ENCODE results near the gene BCL2L2. TPM values are rescaled to one million over a fixed set of nuclear protein-coding genes. Genes with fewer than 3 reads are reported as not detected.
A peak's percentile ranks its signal among the peaks of the same experiment; 100 is the strongest.

BCL2L2 gene
- total and polyA plus RNA-seq, 2 of the 8 experiments (the other 6 are each of a cell fraction or from before 2014, with no cell fraction given): 9.3 to 13.8 TPM

DNA sequence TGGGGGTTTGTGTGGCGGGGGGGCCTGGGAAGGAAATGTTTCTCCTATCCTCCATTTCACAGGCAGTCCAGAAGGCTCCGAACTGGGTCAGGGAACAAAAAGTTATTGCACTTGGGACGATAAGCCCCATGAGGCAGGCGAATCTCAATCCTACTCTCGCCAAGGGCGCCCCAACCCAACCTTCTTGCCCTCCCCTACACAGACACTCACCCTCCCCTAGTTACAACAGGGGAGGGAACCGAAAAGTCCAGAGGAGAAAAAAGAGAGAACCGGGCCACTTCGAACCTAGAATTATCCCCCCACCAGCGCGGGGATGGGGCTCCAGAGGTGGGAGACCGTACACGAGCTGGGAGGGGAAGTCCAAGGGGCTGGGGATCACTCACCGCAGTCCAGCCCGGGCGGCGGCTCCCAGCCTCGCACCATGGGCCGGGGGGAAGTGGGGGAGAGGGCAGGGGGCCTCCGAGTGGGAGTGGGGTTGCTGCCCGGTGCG, 21.1 kb upstream of the BCL2L2 start:
- H3K56ac ChIP-seq (replicated peaks; ENCODE audit: insufficient read length, low read depth, low read length): no peak overlapping the region
- no peaks in the 10 kb centered on the region for H3K79me1 ChIP-seq (ENCODE audit: low read depth, low read length)
- CTCF ChIA-PET (ENCODE audit: partially characterized antibody): interaction anchor here (0.9 to 4.0 kb wide), 5 partner anchors 9 to 165 kb away, joined by 3 to 21 read pairs (median 5); no protein-coding TSS in a partner anchor
- H3K79me2 ChIP-seq (ENCODE audit: control insufficient read depth in 1 of 2, insufficient read depth in 2 of 2, low read length in 2 of 2): peaks cover 0 to 5% of the 10 kb centered on the region in 2 experiments; a peak in 1 of 4 replicates
- no peak overlapping the region for H4K91ac ChIP-seq (replicated peaks; ENCODE audit: insufficient read length, low read length)
- no peak overlapping the region for H4K5ac ChIP-seq (ENCODE audit: insufficient read length, low read depth, low read length)
- no peak overlapping the region for H2BK20ac ChIP-seq (ENCODE audit: low read length)
- H3K14ac ChIP-seq (ENCODE audit: insufficient read length): no peak overlapping the region
- H2BK5ac ChIP-seq (ENCODE audit: low read depth, low read length): no peak overlapping the region
- H2AFZ ChIP-seq (ENCODE audit: low read length): 0 out of 2 replicates have a peak overlapping the region, but pooled peaks have one; percentile 10
- H3K9ac ChIP-seq (replicated peaks in 1 of 4; ENCODE audit: extremely low read depth in 1 of 4, low read depth in 3 of 4, low read length in 3 of 4): peak overlapping the region; percentile 62 to 73 (median 65)
- H3K18ac ChIP-seq (ENCODE audit: extremely low read depth, low read length): no peak overlapping the region; the same call in 1 of the 2 replicates
- H2BK120ac ChIP-seq (replicated peaks; ENCODE audit: low read depth, low read length): no peak overlapping the region
- no peak overlapping the region for H2BK12ac ChIP-seq (ENCODE audit: low read depth, low read length)
- no peak overlapping the region for H3K4ac ChIP-seq (replicated peaks; ENCODE audit: insufficient read length, low read depth, low read length)
- no peaks in the 10 kb centered on the region for H3K36me3 ChIP-seq (ENCODE audit: control insufficient read depth in 2 of 4, insufficient read depth in 4 of 4, low read length in 3 of 4)
- H2BK15ac ChIP-seq (ENCODE audit: low read length): no peak overlapping the region
- DNase-seq (ENCODE audit: low read depth in 1 of 2, low spot score in 2 of 2) (no peak), FAIRE-seq (no peak)
- no peak overlapping the region for H3K27ac ChIP-seq (ENCODE audit: low read depth, low read length)
- H4K20me1 ChIP-seq (replicated peaks in 1 of 2; ENCODE audit: control insufficient read depth in 1 of 2, insufficient read depth in 2 of 2, low read length in 2 of 2): peaks cover 2 to 8% of the 10 kb centered on the region in 2 experiments
- H3K4me2 ChIP-seq (ENCODE audit: insufficient read depth in 1 of 2, low read depth in 2 of 2, low read length in 2 of 2): peak overlapping the region; percentile 72 to 78
- peak overlapping the region; percentile 69 to 98 (median 78) for H3K4me3 ChIP-seq (ENCODE audit: extremely low read depth in 1 of 4, insufficient read depth in 2 of 4, low read depth in 3 of 4, low read length in 4 of 4)
- no peaks in the 10 kb centered on the region for H3K9me3 ChIP-seq (ENCODE audit: insufficient read depth in 2 of 2, low read depth in 1 of 2, low read length in 1 of 2)
- H3K4me1 ChIP-seq (replicated peaks in 1 of 4; ENCODE audit: control insufficient read depth in 3 of 4, insufficient read depth in 4 of 4, low read length in 3 of 4): no peaks in the 10 kb centered on the region; a peak in 1 of 7 replicates
- H4K8ac ChIP-seq (ENCODE audit: extremely low read depth, insufficient read depth, low read length): peak overlapping the region; percentile 78; the same call in 1 of the 2 replicates
- POLR2A ChIA-PET (ENCODE audit: partially characterized antibody): interaction anchor here (0.5 to 2.3 kb wide), 6 partner anchors 11 to 122 kb away, joined by 3 to 8 read pairs (median 5); partner anchors contain the start of genes BCL2L2 and PABPN1
- peaks cover 7% of the 10 kb centered on the region; the same call in 1 of the 2 replicates for H3K23me2 ChIP-seq (ENCODE audit: low read depth, low read length)
- H3K27me3 ChIP-seq (replicated peaks in 1 of 4; ENCODE audit: control insufficient read depth in 3 of 4, extremely low read depth in 1 of 4, insufficient read depth in 3 of 4, low read length in 3 of 4): peaks cover 8 to 26% (median 24%) of the 10 kb centered on the region in 4 experiments
- WGBS, 2 experiments (ENCODE audit: extremely low coverage in 1 of 2, insufficient coverage in 1 of 2, insufficient read length in 1 of 2, insufficient replicate concordance in 2 of 2, low coverage in 1 of 2, low lambda C conversion rate in 2 of 2, missing lambda C conversion rate in 1 of 2): 1% methylated on average over 17 of the region's 22 CpGs; no CpG with 5 or more reads in 1 of the 2 experiments
- no peak overlapping the region for H2AK5ac ChIP-seq (ENCODE audit: low read depth, low read length)
- H3K23ac ChIP-seq (ENCODE audit: insufficient read length): no peak overlapping the region
- TF ChIP-seq POLR2A (IDR thresholded peaks at IDR 0.05; ENCODE audit: control extremely low read depth in 1 of 2, low read depth in 2 of 2, low read length in 2 of 2) (no peak), YY1 (IDR thresholded peaks at IDR 0.05; ENCODE audit: low read depth, low read length) (no peak)

Data from H1 (cell line).